ENCODE measurements around the gene RXRB.

GRCh38 chr6:33195304-33196165, 4.9 kb downstream of the RXRB start:
- TF ChIP-seq SIN3A (conservative IDR thresholded peaks at IDR 0.05 in 1 of 2, IDR thresholded peaks at IDR 0.05 in 1 of 2; ENCODE audit: low read depth in 1 of 2, low read length in 2 of 2) (no peak), POLR2A (IDR thresholded peaks at IDR 0.05; ENCODE audit: control extremely low read depth in 1 of 2, low read depth in 2 of 2, low read length in 2 of 2) (no peak), JUN (IDR thresholded peaks at IDR 0.05; ENCODE audit: low read depth, low read length) (no peak), POLR2AphosphoS5 (IDR thresholded peaks at IDR 0.05; ENCODE audit: low read depth, low read length) (no peak), RAD21 (IDR thresholded peaks at IDR 0.05 in 1 of 2, conservative IDR thresholded peaks at IDR 0.05 in 1 of 2; ENCODE audit: low read depth in 2 of 2, low read length in 2 of 2) (no peak), CTCF (IDR thresholded peaks at IDR 0.05; ENCODE audit: control extremely low read depth in 1 of 3, insufficient read depth in 1 of 3, low read depth in 1 of 3, low read length in 3 of 3) (no peak), EZH2 (IDR thresholded peaks at IDR 0.05; ENCODE audit: low read depth, low read length, severe bottlenecking) (no peak), RXRA (IDR thresholded peaks at IDR 0.05; ENCODE audit: insufficient read depth, low read depth, low read length) (0 out of 2 replicates have a peak, but pooled peaks have one; percentile 66), MAX (IDR thresholded peaks at IDR 0.05) (no peak), CHD2 (IDR thresholded peaks at IDR 0.05; ENCODE audit: low read length) (no peak), YY1 (IDR thresholded peaks at IDR 0.05; ENCODE audit: low read depth, low read length) (0 out of 2 replicates have a peak, but pooled peaks have one; percentile 14), RFX5 (IDR thresholded peaks at IDR 0.05; ENCODE audit: borderline replicate concordance, low read depth, low read length) (no peak), ATF2 (IDR thresholded peaks at IDR 0.05; ENCODE audit: low read length) (no peak), HDAC2 (IDR thresholded peaks at IDR 0.05; ENCODE audit: borderline replicate concordance in 1 of 2, low read depth in 2 of 2, low read length in 2 of 2) (no peak)

Data from H1 (cell line).